ENCODE results near the gene HIPK3.
"Not testable (repeated sequence)": the region's sequence is repeated elsewhere in the genome, so short reads cannot be mapped to it uniquely, and the experiment has no call there.

Gene HIPK3

GRCh38 chr11:33257160-33257896 lies at the start of gene HIPK3:
HIPK3 (plus strand) TSS chr11:33257381.
- peak; percentile 83 for DNase-seq

DNA sequence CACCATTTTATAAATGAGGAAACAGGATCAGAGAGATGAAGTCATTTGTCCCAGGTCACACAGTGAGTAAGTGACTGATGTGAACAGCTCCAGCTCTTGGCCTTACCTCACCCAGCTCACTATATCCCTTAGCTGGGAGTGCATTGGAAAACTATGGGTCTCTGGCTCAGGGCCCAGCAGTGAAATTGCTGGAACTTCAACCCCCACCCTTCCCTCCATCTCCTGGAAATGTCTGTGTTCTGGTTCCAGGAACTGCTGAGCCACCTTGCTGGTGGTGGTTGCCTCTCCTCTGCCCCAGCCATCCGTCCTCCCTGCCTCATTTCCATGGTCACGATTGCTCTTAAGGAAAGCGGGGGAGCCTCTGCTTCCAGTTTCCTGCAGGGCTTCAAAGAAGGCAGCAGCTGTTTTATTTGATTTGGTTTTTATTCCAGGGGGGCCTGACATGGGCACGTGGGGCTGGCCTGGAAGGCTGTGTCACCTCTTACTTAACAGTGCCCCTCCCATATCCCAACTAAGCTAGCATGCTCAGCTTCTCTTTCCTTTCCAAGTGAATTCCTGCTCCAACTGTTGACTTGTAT lies 49.7 kb upstream of the HIPK3 start:
- peak; percentile 39 for DNase-seq

DNA sequence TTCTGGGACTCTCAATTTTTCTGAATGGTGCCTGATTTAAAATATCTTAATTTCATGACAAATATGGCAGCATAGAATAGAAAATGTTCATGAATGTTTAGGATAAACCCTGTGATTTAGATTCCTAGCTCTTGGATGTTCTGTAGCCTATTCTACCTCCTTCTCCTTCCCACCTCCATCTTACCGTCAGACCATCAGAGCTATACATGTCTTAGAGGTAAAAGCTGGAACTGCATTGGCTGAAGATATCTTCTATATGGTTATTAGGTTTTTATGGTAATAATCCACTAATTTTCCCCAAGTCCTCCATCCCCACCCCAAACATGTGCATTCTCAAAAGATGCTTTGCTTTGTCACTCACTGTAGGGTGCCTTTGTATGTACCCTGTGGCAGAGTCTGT lies 49.0 kb upstream of the HIPK3 start:
- no peak for DNase-seq

GRCh38 chr11:33211153-33211552 lies 46.0 kb upstream of the HIPK3 start:
- DNase-seq = no peak

- DNase-seq = no peak
Measured at GRCh38 chr11:33211580-33211979, 45.6 kb upstream of the HIPK3 start.

- DNase-seq = no peak
Measured at GRCh38 chr11:33214187-33214586, 43.0 kb upstream of the HIPK3 start.

DNA sequence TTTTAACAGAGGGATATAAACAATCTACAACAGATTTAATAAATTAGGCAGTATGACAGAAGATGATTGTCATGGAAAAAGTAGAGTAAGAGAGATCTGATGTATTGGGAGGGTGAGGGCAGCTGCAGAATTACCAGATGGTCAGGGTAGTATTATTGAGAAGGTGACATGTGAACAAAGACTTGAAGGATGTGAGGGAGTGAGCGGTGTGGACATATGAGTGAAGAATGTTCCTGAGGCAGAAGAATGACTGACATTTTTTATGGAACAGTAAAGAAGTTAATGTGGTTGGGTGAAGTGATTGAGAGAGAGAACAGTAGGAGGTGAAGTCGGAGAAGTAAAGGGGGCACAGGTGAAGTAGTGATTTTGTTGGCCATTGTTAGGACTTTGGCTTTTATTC lies 42.4 kb upstream of the HIPK3 start:
- no peak for DNase-seq

- DNase-seq = not testable (repeated sequence)
Measured at GRCh38 chr11:33216676-33217075, 40.5 kb upstream of the HIPK3 start.

- DNase-seq = no peak
Measured at GRCh38 chr11:33222052-33222750, 35.0 kb upstream of the HIPK3 start.

DNA sequence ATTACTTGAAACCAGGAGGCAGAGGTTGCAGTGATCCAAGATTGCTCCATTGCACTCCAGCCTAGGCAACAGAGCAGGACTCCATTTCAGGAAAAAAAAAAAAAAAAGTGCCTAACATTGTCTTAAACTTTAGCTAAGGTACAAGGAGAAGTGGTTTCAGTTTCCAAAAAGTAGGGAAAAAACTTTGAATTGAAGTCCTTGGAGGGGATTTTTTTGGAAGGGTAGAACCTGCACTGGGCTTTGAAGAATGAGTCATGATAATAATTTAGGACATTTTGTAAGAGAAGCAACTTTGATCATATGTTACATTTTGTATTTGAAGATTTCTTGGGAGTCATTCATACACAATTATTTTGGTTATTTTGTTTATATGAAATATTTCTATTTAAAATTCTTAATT lies 31.8 kb upstream of the HIPK3 start:
- no peak for DNase-seq

DNA sequence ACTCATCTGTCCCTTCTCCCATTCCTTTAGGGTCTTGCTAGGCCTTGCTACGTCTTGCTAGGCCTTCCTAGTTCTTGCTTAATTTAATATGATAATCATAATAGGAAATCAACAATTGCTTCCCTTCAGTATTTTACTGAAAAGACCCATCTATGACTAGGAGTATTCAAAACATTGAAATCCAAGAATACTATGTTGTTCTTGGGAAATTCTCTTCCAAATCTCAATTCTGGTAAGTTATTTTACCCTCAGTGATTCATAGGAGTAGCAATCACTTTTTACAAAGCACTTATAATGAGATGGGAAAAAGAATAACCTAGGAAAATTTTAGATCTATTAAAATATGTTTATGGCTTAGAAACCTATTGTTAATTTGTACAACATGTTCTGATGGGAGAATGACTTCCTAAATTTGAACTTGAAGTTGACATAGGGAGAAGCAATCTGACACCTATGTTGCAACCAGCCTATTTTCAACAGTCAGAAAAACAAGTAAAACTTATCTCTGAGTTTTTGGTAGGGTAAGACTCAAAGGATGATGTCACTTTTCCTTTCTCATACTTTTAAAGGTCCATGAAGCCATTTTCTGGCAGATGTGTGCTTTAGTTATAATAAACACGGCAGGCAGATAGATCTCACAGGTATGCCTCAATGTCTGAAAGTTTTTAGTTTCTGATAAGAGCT lies 29.5 kb upstream of the HIPK3 start:
- DNase-seq = peak; percentile 14

GRCh38 chr11:33234397-33235190 lies 22.6 kb upstream of the HIPK3 start:
- DNase-seq = peak; percentile 10

GRCh38 chr11:33237039-33237597 lies 20.1 kb upstream of the HIPK3 start:
- no peak for DNase-seq

DNA sequence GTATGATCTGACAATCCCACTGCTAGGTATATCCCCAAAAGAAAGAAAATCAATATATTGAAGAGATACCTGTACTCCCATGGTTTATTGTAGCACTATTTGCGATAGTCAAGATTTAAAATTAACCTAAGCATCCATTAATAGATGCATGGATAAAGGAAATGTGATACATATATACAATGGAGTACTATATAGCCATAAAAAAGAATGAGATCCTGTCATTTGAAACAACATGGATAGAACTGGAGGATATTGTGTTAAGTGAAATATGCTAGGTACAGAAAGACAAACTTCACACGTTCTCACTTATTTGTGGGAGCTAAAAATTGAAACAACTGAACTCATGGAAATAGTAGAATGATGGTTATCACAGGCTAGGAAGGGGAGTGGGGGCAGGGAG lies 14.6 kb upstream of the HIPK3 start:
- DNase-seq = no peak

GRCh38 chr11:33243654-33244053 lies 13.5 kb upstream of the HIPK3 start:
- not testable (repeated sequence) for DNase-seq

- peak; percentile 81 for DNase-seq
Measured at GRCh38 chr11:33248416-33248971, 8.7 kb upstream of the HIPK3 start.

DNA sequence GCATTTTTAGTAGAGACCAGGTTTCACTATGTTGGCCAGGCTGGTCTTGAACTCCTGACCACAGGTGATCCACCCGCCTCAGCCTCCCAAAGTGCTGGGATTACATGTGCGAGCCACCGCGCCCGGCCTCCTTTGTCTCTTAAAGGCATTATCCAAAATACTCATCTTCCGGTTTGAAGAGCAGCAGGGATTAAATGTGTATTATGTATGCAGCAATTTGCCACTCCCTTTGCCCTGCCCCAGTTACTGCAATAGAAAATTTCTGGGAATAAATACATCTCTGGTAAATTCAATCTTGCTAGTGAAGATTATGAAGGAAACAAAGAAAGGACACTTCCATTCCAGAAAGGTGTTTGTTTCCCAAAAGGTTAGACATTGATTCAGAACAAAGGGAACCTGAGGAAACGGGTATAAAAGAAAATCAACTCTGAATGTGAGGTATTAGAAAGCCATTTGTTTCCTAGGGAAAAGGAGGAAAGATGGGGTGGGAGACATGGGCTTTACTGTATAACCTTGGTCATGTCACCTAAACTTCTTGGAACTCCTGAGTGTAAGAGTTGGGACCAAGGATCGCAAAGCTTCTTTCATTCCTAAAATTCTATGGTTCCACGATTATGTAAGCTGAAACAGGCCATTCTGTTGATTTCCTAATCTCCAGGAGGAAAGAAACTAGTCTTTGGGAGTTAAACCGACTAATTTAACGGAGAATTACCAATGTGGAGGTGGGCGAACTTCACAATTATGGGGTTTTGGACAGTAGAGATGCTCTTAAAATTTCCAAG lies 959 bp upstream of the HIPK3 start:
- DNase-seq = peak; percentile 13

- DNase-seq = no peak
Measured at GRCh38 chr11:33256813-33257159, 395 bp upstream of the HIPK3 start.

DNA sequence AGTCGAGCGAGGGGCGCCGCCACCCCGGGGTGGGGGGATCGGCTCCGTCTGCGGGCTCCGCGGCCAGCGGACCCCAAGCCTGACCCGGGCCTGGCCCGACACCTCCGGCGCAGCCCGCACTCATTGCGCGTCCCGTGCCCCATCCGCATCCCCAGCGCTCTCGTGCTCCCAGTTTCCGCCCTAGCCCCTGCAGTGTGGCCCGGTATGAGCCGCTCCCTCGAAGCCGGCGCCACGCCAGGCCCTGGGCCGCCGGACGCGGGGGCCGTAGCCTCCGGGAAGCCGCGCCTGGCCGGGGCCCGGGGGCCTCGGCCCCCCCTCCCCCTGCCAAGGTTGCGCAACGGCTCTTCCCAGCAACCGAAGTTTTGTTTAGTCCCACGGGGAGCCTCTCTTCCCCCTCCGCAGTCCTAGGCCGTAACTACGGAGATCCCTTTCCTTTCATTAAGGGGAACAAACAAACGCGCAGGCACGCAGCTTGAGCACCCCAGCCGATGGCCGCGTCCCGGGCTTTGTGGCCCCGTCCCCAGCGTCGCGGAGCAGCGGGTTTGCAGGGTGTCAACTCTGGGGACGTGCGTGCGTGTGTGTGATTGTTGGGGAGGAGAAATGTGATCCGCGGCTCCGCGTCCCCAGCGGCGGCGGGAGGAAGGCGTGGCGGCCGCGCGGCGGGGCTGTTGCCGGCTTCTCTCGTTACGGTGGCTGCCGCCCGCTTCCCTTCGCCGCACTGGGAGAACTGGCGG lies 883 bp downstream of the HIPK3 start:
- DNase-seq = peak; percentile 90

DNA sequence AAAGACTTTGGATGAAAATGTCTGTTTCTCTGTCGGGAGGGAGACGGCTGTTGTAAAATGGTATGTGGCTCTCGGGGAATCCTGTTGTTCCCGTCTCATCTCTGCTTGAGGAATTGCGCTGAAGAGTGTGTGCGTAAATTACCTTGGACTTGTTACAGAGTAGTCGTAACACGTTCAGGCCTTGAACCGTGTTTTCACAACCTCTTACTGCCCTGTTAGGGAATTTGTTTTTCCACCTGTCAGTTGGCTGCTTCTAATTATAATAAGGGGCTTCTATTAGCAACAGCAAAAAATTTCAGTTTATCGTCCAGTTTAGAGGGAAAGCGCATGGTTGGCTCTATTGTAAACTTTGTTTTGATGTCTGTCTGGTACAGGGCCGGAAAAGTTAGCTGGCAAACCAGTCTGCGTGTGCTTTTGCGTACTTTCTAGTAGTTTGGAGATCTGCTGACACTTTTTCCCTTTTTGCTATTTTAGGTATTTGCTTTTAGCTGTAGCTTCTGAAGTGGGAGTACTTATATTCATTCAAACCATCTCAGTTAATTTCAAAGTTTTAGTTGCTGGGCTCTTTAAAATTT lies 1.5 kb downstream of the HIPK3 start:
- no peak for DNase-seq

Measured in fibroblast of skin of right quadriceps (primary cell).